HS-5 (cell line): ENCODE results near the gene LRTM1.

Experiments
- DNase-seq: peaks from one replicate; pipeline ENCODE4 v3.0.0-alpha.2; 2012; ENCODE audit warnings: low read depth

Gene LRTM1

DNA sequence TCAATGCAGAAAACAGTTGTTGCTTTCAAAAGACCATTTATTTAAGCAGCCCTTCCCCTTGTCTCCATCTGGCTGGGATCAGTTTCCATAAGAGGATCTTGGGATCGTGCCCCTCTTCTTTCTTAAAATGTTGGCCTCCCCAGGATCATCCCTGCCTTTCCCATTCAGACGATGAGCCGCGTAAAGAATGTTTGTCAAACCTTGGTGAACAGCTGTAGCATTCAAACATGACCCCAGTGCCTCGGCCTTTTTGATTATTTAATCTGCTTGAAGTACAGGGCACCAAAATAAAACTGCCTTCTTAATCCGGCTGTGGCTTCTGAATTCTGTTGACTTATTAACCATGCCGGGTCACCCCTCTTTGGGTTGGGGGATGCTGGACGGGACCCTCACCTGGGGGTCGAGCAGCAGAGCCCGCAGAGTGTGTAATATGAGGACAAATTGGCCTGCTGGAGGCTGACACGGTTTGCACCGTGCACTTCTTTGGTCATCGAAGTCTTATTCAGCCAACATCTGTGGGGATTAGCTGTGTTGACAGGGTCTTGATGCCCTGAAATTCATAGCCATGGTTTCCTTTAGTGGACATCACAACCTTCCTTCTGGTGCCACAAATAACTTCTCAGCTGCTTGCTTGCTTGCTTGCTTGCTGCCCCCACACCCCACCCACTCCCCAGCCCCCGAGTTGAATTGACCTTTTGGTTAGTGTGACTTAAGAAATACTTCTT, at the start of gene LRTM1:
Gene LRTM1, minus strand, starts transcription at position 14 of the 725 bp plus-strand sequence. CDS start 148 bp downstream, outside the sequence.
- no peak for DNase-seq

- DNase-seq: no peak
These were observed 49.6 kb upstream of the LRTM1 start for GRCh38 chr3:54977439-54977838.

DNA sequence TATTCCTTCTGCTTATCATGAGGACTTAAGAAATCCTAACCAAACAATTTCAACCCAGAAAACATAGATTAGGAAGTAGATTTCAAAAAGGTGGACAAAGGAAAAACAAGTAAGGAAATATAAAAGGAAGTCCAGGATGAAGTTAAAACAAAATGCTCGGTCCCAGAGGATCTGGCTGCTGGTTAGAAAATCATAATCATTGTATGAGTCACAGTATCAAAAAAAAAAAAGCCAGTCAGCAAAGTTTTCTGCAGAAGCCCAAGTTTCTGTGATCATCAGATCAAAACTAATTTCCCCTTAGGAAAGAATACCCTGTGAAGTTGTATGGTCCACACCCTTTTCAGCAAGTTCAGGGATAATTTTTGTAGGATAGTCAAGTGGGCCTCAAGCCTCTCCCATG, 43.0 kb upstream of the LRTM1 start:
- DNase-seq: no peak

DNA sequence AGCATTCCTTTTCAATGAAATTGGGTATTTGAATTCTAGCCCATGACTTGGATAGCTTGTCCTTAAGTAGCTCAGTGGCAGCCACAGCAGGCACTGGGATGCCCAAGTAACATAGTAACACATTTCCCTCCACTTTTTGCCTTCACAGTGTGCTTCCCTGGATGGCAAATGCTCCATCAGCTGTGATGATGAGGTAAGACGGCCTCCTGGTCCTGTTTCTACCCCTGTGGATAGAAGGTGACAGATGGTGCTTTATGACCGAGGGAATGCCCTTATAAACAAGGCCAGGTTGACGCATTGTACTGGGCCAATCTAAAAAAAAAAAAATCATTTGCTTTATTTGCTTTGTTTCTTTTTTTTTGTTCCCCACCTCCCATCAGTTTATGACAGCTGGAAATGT, 41.8 kb upstream of the LRTM1 start:
- no peak for DNase-seq

- peak; percentile 39 for DNase-seq
These were observed 40.8 kb upstream of the LRTM1 start for GRCh38 chr3:54968546-54969172.

GRCh38 chr3:54967731-54968161, 39.9 kb upstream of the LRTM1 start:
- no peak for DNase-seq

DNA sequence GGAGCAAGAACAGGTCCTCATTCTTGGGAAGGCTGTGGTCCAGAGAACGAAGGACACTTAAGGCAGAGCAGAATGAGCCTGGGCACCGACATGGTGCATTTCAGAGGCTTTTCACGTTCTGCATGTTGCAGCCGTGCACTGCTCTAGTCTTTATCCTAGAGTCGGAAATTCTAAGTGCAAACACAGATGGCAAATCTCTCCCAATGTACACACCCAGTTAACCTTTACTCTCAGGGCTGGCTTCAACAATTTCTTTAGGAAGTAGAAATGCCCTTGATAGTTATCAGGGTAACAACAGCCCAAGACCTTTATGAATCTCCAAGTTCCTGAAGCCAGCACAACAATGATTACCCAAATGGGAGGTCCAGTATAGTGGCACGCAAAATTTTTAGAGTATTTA, 39.1 kb upstream of the LRTM1 start:
- no peak for DNase-seq

- DNase-seq: no peak
These were observed 37.9 kb upstream of the LRTM1 start for GRCh38 chr3:54965746-54966145.

- DNase-seq: no peak
These were observed 36.2 kb upstream of the LRTM1 start for GRCh38 chr3:54964081-54964480.

GRCh38 chr3:54963641-54964040, 35.8 kb upstream of the LRTM1 start:
- DNase-seq: no peak

DNA sequence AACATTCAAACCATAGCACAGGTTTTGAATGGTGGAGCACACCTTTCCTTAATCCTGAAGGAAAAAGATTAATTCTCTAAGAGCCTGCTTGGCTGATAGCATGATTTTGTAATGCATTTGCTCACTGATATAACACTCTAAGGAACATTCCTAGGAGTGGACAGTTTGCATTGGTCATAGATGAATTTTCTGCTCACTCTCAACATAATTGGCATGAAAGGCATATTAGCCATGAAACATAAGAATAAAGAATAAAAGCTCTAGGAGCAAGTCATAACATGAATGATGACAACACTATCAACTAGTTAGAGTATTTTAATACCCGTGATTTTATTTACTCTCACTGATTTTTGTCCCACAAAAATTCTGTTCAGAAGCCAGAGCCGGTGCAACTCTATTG, 34.3 kb upstream of the LRTM1 start:
- no peak for DNase-seq

DNA sequence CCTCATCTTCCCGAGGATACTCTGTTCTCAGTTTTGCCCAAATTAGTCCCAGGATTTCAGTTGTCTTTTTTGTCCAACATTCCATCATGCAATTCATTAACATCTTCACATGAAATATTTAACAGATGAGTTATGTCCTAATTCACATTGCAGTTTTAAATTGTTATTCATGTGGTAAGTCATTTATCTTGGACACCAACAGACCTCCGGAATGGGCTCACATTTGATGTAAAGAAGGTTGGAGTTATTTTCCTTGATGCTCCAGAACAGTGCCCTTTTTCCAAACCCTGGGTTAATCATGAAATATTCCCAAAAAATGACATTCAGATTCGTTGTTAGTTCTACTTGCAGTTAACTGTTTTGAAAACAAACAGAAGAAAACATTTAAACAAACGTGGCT, 32.8 kb upstream of the LRTM1 start:
- DNase-seq: no peak

- DNase-seq: no peak
These were observed 32.2 kb upstream of the LRTM1 start for GRCh38 chr3:54960082-54960481.

- DNase-seq: no peak
These were observed 29.9 kb upstream of the LRTM1 start for GRCh38 chr3:54957711-54958110.

- DNase-seq: no peak
These were observed 28.1 kb upstream of the LRTM1 start for GRCh38 chr3:54955941-54956340.

DNA sequence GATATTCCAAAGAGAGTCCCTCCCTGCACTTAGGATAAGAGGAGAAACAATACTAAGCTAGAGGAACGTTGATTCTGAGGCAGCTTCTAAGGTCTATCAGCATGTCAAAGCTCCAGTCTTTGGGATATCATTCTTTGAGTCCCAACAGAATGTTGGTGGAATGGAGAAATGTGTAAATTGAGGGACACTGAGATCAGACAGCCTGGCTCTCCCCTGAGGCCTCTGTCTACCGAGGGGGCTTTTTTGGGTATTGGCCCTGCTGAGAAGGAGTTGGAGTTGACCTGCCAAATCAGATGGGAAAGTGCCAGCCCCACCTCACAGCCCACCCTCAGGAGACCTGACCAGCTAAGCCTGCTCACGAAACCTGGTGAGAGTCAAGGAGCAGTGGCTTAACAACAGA, 27.6 kb upstream of the LRTM1 start:
- DNase-seq: no peak

GRCh38 chr3:54954521-54954920, 26.7 kb upstream of the LRTM1 start:
- no peak for DNase-seq

DNA sequence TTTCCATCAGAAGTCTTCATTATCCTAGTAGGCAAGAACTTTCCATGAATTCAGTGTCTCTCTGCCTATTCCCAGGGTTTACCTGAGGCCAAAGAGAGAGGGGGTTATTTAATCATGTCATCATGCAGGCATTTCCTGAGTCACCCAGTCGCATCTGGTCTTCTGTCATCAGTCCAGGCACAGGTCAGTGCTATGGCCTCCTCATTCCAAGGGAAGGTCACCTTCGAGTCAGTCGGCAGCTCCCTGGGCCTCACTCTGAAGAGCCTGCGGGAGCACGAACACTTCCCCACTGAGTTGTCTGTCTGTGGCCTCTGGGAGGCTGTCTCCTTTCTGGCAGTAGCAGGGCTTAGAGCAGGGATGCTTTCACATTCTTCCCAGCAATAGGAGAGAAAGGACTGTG, 26.2 kb upstream of the LRTM1 start:
- peak; percentile 75 for DNase-seq

GRCh38 chr3:54951405-54951804, 23.5 kb upstream of the LRTM1 start:
- DNase-seq: peak; percentile 64

GRCh38 chr3:54950391-54951003, 22.6 kb upstream of the LRTM1 start:
- DNase-seq: no peak

GRCh38 chr3:54949491-54950044, 21.7 kb upstream of the LRTM1 start:
- DNase-seq: no peak

DNA sequence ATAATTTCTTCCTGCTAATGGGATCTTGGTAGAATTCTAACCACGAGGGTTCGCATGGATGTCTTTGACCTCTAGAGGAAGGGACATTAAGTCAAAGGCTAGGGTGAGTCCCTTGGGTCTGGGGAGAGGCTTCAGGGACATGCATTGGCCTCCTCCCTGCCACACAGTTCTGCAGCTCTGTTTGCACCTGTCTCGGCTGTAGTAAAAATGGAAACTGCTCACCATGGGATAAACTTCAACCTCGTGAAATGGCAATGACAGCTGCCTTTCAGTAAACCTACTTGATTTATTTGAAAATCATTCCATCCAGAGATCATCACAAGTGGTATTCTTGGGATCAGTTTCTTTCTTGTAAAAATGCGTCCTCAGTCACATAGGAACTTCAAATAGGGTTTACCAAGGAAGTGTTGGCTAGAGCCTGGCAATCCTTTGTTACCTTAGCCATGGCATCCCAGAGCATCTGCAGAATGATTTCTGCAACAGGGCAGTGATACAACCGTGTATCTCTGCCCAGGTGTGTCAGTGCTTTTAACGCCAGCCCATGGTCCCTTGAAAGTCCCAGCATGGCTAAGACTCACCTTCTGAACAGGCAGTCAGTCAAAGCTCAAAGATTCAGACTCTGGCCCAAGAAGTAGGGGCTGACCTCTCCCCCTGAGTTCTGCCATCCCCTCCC, 14.0 kb upstream of the LRTM1 start:
- no peak for DNase-seq

DNA sequence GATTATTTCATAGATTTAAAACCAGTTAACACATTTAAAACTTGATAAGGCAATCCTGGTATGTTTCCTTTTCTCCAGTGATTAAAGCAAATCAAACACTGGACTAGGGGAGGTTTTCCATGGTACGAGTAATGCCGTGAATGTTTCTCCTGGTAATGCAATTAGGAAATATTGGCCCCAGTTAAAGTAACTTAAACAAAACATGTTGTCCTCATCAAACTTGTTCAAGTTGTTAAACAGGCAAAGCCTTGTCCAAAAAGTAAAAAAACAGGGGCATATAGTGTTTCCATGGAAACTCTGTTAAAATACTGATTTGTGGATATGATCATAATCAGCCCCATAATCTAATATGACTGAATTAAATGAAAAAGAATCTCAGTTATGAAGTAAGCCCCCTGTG, 13.1 kb upstream of the LRTM1 start:
- DNase-seq: no peak
